Measurements from ENCODE around the gene PRRT3. TPM values are rescaled to one million over a fixed set of nuclear protein-coding genes. Genes with fewer than 3 reads are reported as not detected.

The PRRT3 gene
- total and polyA plus RNA-seq, 9 of the 15 experiments (the other 6 are each of a cell fraction or from before 2014, with no cell fraction given), result 0.06 to 1.9 (median 1.2) TPM

GRCh38 chr3:9916734-9917680 is 35.2 kb downstream of the PRRT3 start, which contains the start of gene IL17RC (continued):
- TF ChIP-seq ZBTB40 (IDR thresholded peaks at IDR 0.05) (0 out of 2 replicates have a peak, but pooled peaks have one; percentile 3), ZBTB40 (CRISPR knock-in tag; IDR thresholded peaks at IDR 0.05) (no peak), CBX8 (IDR thresholded peaks at IDR 0.05; ENCODE audit: borderline replicate concordance, extremely low read depth, low read depth, low read length, poor library complexity, severe bottlenecking) (no peak), GATAD2A (IDR thresholded peaks at IDR 0.05) (no peak), ZNF445 (CRISPR knock-in tag; IDR thresholded peaks at IDR 0.05; ENCODE audit: low read depth) (no peak), ZNF512 (tag; IDR thresholded peaks at IDR 0.05) (no peak), SMAD2 (IDR thresholded peaks at IDR 0.05; ENCODE audit: low read depth, low read length) (no peak), SLC30A9 (CRISPR knock-in tag; IDR thresholded peaks at IDR 0.05) (no peak), RBM34 (IDR thresholded peaks at IDR 0.05; ENCODE audit: borderline replicate concordance, insufficient read depth, low read length) (no peak), CREB3L1 (IDR thresholded peaks at IDR 0.05; ENCODE audit: borderline replicate concordance, low read depth) (no peak), CXXC5 (CRISPR knock-in tag; IDR thresholded peaks at IDR 0.05) (peak; percentile 35; the same call in 1 of the 2 replicates), FOSL1 (tag; conservative IDR thresholded peaks at IDR 0.05) (peak; percentile 72), PHF20 (IDR thresholded peaks at IDR 0.05; ENCODE audit: partially characterized antibody) (peak; percentile 33), CBFB (CRISPR knock-in tag; IDR thresholded peaks at IDR 0.05) (no peak)

All from K562 (cell line).